Activated effector memory CD4-positive, alpha-beta T cell treated with anti-CD3 and anti-CD28 coated beads, Interleukin-2, amount 50 U/mL, for 16 hours (primary cell): ENCODE results near the gene CRTC3.
"Not testable (repeated sequence)": the region's sequence is repeated elsewhere in the genome, so short reads cannot be mapped to it uniquely, and the experiment has no call there.

Experiments used
- DNase-seq: peaks from one replicate; pipeline ENCODE4 v3.0.0-alpha.2; 2020

The CRTC3 gene

DNA sequence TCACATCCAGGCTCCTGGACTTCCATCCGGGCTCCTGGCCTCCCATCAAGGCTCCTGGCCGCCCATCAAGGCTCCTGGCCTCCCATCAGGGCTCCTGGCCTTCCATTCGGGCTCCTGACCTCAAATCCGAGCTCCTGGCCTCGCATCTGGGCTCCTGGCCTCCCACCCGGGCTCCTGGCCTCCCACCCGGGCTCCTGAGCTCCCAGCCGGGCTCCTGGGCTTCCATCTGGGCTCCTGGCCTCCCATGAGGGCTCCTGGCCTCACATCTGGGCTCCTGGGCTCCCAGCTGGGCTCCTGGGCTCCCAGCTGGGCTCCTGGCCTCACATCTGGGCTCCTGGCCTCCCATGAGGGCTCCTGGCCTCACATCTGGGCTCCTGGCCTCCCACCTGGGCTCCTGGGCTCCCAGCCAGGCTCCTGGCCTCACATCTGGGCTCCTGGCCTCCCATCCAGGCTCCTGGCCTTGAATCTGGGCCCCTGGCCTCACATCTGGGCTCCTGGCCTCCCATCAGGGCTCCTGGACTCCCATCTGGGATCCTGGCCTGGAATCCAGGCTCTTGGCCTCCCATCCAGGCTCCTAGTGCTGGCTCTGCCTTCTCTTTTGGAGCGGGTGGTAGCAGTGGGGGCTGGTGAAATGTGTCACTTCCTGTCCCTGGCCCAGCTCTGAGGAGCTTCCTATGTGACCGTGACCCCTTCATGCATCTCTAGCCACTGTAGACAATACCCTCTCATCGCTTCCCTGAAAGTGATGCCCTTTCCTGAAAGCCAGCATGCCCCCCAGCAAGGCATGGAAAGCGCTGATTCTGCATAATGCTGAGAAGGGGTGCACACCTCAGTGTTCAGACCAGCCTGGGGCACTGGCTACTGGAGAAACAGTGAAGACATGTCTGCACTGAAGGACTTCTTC is 124.8 kb downstream of the CRTC3 start:
- DNase-seq: peak; percentile 60

DNA sequence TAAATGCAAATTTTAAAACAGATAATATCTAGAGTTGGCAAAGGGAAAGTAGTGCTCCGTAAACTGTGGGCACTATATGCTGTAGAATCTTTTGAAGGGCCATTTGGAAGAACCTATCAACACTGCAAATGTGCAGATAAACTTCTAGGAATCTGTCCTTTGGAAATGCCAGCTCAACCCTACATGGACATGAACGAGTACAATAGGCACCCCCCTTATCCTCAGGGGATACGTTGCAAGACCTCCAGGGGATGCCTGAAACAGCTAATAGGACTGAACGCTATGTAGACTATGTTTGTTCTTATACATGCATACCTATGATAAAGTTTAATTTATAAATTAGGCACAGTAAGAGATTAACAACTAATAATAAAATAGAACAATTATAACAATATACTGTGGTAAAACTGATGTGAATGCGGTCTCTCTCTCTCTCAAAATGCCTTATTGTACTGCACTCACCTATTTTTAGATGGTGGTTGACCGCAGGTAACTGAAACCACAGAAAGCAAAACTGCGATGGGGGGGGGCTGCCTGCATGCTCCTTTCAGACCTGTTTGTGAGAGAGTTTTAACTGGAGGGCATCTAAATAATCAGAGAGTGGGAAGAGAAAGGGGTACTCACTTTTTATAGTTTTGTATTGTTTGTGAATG is 127.9 kb downstream of the CRTC3 start:
- peak; percentile 90 for DNase-seq

DNA sequence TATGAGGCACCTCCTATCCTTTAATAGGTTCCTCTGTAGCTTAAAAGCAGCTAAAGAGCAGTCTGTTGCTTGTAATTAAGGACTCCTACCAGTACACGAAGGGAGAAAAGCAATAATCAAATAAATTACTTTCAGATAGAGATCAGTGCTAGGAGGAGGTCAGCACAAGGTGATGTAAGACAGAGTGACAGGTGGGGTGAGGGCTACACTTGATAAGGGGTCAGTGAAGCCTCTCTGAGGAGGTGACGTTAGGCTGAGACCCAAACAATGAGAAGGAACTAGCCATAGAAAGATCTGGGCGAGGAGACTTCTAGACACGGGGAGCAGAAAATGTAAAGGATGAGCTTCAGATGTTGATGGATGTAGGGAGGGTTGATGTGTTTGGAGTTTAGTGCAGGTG is 129.8 kb downstream of the CRTC3 start:
- DNase-seq: no peak

DNA sequence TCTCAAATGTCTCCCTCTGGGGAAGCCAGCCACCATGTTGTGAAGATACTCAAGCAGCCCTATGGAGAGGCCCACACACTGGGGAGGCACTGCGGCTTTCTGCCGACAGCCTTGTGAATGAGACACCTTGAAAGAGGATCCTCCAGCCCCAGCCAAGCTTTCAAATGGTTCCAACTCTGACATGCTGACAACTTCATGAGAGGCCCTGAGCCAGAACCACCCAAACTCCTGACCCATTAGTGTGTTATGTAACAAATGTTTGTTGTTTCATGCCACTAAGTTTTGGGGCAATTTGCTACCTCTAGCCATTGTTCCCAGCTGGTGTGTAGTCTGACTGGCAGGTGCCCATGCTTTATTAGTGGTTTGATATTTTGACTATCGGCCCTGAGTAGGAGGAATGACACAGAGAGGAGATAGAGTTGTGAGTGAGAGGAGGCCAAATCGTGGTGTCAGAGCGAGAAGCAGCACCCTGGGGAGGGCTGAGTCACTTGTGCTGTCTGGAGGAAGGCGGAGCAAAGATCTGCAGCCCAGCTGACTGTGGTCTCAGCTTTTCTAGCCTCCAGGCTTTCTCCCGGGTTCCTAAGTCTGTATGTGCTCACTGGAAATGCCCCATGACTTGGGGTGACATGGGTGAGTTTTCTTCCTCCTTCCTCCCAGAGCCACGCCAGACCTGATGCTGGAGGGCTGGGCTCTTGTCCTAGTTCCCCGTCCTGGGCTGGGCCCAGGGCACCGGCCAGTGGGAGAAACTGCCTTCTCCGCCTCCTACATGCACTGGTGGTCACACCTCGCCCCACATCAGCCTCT is 130.7 kb downstream of the CRTC3 start:
- DNase-seq: peak; percentile 88

DNA sequence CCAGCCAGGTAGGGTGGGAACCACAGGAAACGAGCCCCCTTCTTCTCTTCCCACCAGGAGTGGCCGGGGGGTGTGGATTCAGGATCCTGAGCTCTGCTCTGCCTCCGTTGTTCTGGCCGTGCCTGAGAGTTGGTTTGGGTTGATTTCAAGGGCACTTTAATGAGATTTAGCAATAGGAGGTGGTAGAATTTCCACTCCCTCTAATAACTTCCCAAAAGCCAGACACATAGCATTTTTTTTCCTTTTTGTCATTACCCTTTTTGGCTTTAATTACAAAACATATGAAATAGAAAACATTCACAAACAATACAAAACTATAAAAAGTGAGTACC is 131.2 kb downstream of the CRTC3 start:
- DNase-seq: not testable (repeated sequence)

DNA sequence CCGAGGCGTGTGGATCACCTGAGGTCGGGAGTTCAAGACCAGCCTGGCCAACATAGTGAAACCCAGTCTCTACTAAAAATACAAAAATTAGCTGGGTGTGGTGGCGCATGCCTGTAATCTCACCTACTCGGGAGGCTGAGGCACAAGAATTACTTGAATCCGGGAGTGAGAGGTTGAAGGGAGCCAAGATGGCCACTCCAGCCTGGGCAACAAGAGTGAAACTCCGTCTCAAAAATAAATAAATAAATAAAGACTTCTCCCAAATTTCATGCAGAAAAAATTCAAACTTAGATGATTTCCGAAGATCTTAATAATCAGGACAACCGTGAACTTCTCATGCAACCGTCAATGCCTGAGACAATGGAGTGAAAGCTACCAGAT is 134.3 kb downstream of the CRTC3 start:
- not testable (repeated sequence) for DNase-seq

DNA sequence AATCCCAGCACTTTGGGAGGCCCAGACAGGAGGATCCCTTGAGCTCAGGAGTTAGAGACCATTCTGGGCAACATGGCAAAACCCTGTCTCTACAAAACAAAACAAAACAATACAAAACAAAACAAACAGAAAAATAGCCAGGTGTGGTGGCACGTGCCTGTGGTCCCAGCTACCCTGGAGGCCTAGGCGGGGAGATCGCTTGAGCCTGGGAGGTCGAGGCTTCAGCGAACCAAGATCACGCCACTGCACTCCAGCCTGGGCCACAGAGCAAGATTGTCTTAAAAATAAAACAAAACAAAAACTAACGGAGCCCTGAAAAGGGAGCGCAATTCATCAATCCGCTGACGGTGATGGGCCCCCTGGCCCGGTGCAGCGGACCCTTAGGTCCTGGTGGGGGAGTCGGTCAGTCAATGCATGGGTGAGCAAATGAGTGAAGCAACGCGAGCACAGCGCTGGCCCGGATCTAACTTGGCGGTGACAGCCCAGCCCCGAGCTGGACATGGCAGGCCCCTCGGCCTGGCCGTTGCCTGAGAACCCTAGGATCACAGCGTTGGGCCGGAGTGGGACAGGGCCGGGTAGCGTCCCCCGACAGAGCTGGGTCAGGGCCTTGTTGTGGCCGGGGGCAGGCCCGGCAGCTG is 135.0 kb downstream of the CRTC3 start:
- DNase-seq: no peak

DNA sequence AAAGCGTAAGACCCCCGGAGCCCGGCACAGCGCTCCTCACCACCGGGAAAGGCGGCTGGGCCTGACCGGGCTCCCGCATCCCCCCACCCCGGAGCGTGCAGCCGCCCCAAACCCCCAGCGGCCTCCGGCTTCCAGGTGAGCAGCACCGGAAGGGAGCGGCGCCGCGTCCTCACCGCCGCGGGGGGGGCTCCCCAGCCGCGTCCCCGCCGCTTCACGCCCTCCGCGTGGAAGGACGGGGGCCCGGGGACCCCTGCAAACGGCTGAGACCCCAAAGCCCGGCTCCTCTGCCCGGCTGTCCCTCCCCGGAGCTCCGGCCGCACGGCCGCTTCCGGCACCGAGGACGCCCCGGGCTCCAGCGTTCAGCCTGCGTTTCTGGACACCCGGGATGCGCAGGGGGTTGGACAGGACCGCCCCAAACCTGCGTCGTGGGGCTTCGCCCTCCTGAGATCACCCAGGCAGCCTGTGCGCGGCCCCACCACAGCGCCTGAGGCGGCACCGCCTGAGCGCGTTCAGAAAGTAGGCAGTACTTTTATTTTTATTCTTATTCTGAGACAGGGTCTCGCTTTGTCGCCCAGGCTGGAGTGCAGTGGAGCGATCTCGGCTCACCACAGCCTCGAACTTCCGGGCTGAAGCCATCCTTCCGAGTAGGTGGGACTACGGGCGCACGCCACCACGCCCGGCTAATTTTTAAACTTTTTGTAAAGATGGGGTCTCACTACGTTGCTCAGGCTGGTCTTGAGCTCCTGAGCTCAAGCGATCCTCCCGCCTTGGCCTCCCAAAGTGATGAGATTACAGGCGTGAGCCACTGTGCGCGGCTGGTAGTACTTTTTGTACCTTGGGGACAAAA is 135.8 kb downstream of the CRTC3 start:
- peak; percentile 75 for DNase-seq

DNA sequence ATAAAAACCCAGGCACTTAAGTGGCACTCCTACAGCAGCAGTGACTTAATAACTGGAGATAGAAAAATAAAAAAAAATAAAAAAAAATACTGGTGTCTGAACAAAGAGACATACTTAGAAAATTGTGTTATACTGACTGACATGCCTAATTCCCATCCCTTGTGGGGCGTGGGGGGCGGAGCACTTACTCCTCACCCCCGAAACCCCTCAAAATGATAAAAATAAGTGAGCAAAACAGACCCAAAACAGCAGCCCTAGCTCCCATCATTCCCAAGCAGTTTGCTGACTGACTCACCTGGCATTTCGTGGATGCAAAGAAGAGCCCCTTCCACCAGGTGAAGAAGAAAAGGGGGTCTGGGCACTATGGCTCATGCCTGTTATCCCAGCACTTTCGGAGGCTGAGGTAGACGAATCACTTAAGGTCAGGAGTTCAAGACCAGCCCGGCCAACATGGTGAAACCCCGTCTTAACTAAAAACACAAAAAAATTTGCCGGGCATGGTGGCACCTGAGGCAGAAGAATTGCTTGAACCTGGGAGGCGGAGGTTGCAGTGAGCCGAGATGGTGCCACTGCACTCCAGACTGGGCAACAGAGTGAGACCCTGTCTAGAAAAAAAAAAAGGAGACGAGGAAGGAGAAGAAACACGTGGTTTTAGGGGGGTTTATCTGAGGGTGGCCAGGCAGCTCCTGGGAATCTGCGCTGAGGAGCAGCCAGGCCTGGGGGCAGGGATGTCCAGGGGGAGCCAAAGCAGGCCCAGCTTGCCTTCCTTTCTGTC is 136.6 kb downstream of the CRTC3 start:
- no peak for DNase-seq

DNA sequence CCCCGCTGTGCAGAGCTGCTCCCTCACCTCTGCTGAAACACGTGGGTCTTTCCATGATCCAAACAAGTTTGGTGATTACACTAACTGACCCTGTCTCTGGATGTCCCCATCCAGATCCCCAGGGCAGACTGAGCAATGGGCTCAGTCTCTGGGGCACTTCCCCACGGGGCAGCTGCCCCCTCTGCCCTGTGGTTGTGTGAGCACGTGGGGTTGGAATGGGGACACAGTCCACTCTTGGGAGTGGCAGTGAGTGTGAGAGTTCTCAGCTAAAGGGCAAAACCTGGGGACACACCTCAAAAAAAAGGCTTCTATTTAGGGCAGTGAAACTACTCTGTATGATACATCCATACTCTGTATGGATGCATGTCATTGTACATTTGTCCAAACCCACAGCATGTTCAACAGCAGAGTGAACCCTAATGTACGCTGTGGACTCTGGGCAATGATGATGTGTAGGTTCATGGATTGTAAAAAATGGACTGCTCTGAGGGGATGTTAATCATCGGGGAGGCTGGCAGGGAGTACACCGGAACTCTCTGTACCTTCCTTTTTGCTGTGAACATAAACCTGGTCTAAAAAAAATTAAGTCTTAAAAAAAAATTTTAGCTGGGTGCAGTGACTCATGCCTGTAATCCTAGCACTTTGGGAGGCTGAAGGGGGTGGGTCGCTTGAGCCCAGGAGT is 137.5 kb downstream of the CRTC3 start:
- no peak for DNase-seq

DNA sequence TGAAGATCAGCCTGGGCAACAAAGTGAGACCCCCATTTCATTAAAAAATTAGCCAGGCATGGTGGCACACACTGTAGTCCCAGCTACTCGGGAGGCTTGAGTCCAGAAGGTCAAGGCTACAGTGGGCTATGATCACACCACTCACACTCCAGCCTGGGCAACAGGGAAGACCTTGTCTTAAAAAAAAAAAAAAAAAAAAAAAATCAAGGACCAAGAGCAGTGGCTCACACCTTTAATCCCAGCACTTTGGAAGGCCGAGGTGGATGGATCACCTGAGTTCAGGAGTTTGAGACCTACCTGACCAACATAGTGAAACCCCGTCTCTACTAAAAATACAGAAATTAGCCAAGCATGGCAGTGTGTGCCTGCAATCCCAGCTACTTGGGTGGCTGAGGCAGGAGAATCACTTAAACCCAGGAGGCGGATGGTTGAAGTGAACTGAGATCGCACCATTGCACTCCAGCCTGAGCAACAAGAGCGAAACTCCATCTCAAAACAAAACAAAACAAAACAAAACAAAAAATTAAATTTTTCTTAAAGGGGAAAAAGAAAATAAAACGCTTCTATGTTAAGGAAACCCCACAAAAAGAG is 138.1 kb downstream of the CRTC3 start:
- DNase-seq: not testable (repeated sequence)

DNA sequence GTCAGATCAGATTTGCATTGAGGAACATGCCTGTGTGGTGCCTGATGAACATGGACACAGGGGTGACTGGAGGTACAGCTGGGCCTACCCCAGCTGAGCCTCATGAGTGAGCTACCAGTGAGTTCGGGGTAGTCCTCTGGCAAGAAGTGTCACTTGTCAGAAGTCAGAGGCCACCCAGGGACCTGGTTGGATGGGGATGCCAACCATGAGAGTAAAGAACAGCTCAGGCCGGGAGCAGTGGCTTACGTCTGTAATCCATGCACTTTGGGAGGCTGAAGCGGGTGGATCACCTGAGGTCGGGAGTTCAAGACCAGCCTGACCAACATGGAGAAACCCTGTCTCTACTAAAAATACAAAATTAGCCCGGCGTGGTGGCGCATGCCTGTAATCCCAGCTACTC is 140.9 kb downstream of the CRTC3 start:
- not testable (repeated sequence) for DNase-seq

DNA sequence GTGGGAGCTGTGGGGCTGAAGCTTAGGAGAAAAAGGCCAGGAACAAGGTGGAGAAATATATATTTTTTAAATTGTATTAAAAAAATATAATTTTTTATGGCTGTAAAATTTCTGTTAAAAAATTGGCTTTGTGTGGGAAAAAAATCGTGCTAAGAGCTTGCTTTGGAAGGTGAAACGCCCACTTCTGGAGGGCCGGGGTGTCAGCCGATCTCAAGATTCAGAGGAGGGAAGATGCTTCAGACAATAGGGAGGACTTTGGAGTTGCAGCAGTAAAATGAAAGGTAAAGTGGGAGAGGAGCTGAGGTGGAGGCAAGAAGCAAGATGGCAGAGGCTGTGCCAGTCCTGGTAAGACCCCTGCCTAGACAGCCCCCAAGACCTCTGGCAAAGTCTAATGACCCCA is 141.5 kb downstream of the CRTC3 start:
- DNase-seq: no peak

DNA sequence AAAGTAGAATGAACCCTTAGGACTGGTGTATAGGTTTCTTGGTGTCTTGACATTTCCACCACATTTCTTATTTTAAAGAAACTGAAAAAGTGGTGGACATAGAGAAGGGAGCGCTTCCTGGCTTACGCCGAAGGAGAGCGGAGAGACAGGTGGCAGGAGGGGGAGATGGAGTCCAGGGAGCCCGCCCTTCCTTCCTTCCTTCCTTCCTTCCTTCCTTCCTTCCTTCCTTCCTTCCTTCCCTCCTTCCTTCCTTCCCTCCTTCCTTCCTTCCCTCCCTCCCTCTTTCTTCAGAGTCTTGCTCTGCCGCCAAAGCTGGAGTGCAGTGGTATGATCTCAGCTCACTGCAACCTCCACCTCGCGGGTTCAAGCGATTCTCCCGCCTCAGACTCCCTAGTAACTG is 143.6 kb downstream of the CRTC3 start:
- not testable (repeated sequence) for DNase-seq

DNA sequence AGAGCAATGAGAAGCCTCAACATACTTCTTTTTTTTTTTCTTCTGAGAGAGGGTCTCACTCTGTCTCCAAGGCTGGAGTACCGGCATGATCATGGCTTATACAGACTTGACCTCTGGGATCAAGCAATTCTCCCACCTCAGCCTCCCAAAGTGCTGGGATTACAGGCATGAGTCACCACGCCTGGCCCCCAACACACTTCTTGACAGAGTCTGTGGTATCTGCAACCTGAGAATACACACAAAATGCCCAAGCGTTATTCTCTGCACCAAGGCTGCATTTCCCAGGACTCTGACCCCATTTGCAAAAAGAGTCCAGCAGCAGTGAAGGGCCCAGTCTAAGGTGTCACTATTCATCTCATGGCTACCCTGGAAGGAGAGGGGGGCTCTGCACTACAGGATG is 144.8 kb downstream of the CRTC3 start:
- DNase-seq: peak; percentile 25

DNA sequence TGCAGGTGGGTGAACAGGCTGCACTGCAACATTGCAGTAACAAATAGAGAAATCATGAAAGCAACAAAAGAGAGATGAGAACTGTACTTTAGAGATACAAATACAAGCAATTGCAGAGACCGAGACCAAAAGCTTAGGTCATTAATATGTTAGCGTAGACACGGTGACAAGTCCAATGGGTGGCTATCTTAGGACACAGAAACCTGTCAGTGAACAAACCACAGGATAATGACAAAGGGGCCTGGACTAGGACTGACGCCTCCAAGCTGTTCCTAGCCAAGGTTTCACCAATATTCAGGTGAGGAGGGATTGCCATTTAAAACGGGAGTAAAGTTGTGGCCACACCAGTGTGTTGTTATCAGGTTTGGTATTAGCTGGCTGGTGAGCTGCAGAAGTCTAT is 145.7 kb downstream of the CRTC3 start:
- peak; percentile 9 for DNase-seq

DNA sequence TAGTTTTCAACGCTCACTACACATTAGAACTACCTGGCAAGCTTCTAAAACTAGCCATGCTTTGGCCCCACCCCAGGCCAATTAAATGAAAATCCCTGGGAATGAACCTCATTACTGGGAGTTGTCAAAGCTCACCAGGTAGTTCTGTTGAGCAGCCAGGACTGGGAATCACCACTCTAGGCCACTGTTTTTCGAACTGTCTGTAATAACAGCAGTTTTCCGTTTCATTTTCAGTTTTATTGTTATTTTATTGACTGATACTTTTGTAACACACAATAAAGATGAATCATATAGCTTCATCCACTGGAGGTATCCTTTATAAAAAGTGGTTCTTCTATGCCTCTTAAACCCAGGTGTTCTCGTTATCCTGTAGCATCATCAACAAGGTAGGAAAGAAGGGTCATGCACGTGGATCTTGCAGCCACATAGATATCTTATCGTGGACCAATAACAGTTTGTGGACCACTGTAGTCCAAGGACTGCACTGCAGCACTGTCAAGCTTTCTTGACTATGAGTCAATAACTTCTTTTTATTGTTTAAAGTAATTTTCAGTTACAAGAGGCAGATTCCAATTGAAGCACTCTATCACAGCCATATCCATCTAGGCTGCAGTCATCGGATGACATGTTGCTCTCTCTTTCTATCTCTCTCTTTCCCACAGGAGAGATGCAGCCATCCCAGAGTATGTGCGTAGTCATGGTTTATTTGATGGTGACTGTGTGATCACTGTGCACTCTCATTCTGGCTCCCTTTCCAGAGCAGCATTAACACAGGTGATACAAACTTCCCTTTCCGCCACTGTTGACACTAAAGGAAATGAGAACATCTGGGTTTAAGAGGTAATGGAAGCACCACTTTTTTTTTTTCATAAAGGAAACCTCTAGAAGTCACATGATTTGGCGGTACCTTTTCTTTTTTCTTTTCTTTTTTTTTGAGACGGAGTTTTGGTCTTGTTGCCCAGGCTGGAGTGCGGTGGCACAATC is 148.4 kb downstream of the CRTC3 start:
- peak; percentile 12 for DNase-seq

DNA sequence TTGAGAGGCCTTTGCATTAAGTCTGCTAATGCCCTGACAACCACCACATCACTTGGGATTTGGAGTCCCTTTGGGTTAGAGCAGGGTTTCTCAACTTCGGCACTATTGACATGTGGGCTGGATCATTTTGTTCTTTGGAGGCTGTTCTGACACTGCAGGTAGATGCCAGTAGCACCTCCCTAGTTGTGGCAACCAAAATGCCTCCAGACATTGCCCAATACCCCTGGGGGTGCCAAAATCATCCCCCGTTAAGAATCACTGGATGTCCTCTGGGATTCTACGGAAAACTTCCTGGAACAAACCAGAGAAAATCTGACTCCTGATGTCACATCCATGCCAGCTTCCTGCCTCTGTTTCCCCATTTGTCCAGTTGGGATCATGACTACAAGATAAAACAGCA is 150.2 kb downstream of the CRTC3 start:
- no peak for DNase-seq

DNA sequence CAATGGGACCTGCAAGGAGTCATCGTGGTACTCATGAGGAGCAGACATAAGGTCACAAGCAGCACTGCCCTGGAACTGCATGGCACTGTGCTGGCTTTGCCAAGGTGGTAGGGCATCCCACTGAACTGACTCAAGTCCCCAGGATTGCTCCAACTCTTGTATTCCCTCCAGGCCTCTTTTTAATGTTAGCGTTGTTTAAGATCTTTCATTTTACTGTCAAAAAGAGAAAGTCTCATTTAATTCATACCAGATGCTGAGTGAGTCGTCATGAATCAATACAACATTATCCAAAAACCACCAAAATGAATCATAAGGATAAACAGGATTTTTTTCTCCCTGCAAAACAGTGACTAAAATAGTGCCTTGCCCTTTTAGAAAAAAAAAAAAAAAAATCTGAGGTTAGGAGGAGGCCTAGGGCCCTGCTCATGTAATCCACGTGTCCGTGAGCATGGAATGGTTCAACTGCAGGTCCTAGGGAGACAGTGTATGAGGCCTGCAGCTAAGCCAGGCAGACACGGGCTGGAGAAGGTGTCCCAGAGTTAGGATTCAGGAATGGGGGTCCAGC is 150.7 kb downstream of the CRTC3 start:
- no peak for DNase-seq
